BJ (cell line): ENCODE results near the gene TNFRSF21. TPM values are rescaled to one million over a fixed set of nuclear protein-coding genes. Genes with fewer than 3 reads are reported as not detected.

Source experiments
- CTCF ChIA-PET: fragments of 350-600 bp; formaldehyde crosslinking; extraction: SDS; loops from one replicate; lab custom pipeline; 2021; ENCODE audit warnings: antibody characterized with exemption, inconsistent platforms; lab: Yijun Ruan, JAX
- POLR2A ChIA-PET: fragments of 300-600 bp; sonication (Branson Sonifier 250); formaldehyde crosslinking; extraction: SDS; loops from one replicate; lab custom pipeline; 2021; ENCODE audit warnings: antibody characterized with exemption; lab: Charles Lee
- DNase-seq: peaks from one replicate; pipeline ENCODE4 v3.0.0-alpha.2; 2011; ENCODE audit warnings: low read depth
- H3K27me3 ChIP-seq: 2 replicates; pipeline ENCODE4 v1.6.0; 2011; ENCODE audit warnings: low read length; ENCODE audit not compliant: control insufficient read depth, insufficient read depth
- H3K36me3 ChIP-seq: 2 replicates; pipeline ENCODE4 v1.5.1; 2011; ENCODE audit warnings: low read length; ENCODE audit not compliant: control insufficient read depth, insufficient read depth
- H3K4me3 ChIP-seq: 2 replicates; pipeline ENCODE4 v1.5.1; 2011; ENCODE audit warnings: low read depth, mild to moderate bottlenecking, control low read depth, low read length
- CTCF ChIP-seq: IDR thresholded peaks from 2 replicates; pipeline ENCODE4 v1.5.1; 2011; ENCODE audit warnings: low read depth, mild to moderate bottlenecking, control low read depth, inconsistent platforms, low read length, moderate library complexity; ENCODE audit not compliant: insufficient read depth
- polyA plus RNA-seq: library from polyadenylated mRNA; depleted of rRNA; stranded (reverse); fragments of >200 nt; gene quantifications from 2 replicates; pipeline ENCODE4 v1.2.3, GENCODE V29; 2011

Gene TNFRSF21
- polyA plus RNA-seq, 1 experiment = 3.6 TPM

- Histone ChIP-seq H3K4me3 (no peak overlapping the region), H3K27me3 (no peaks in the 10 kb centered on the region), H3K36me3 (no peaks in the 10 kb centered on the region)
- TF ChIP-seq CTCF = no peak
- DNase-seq = no peak
- ChIA-PET CTCF (no interaction called here), POLR2A (no interaction called here)
Observed at GRCh38 chr6:47292944-47293343, 16.8 kb downstream of the TNFRSF21 start.

GRCh38 chr6:47292027-47292426 lies 17.7 kb downstream of the TNFRSF21 start:
- no peak for DNase-seq
- POLR2A ChIA-PET = no interaction called here
- Histone ChIP-seq H3K36me3 (no peaks in the 10 kb centered on the region), H3K4me3 (no peak overlapping the region), H3K27me3 (no peaks in the 10 kb centered on the region)
- TF ChIP-seq CTCF = no peak
- CTCF ChIA-PET = no interaction called here

- ChIA-PET CTCF (no interaction called here), POLR2A (no interaction called here)
- Histone ChIP-seq H3K36me3 (no peaks in the 10 kb centered on the region), H3K27me3 (no peaks in the 10 kb centered on the region), H3K4me3 (no peak overlapping the region)
- DNase-seq = no peak
- TF ChIP-seq CTCF = no peak
Observed at GRCh38 chr6:47290124-47290834, 19.4 kb downstream of the TNFRSF21 start.

- no peaks in the 10 kb centered on the region for H3K36me3 ChIP-seq
- TF ChIP-seq CTCF = no peak
- CTCF ChIA-PET = interaction anchor here (1.2 kb wide), 1 partner anchor 30 kb away, joined by 3 read pairs; no protein-coding TSS in a partner anchor
- H3K4me3 ChIP-seq = no peak overlapping the region
- DNase-seq = no peak
- no peaks in the 10 kb centered on the region for H3K27me3 ChIP-seq
- POLR2A ChIA-PET = interaction anchor here (0.6 kb wide), 1 partner anchor 161 kb away, joined by 3 read pairs; no protein-coding TSS in a partner anchor
Observed at GRCh38 chr6:47288267-47289090, 21.2 kb downstream of the TNFRSF21 start.

GRCh38 chr6:47286301-47286700 lies 23.4 kb downstream of the TNFRSF21 start:
- no peak for TF ChIP-seq CTCF
- no peak for DNase-seq
- ChIA-PET POLR2A (no interaction called here), CTCF (no interaction called here)
- no peak overlapping the region for H3K4me3 ChIP-seq
- no peaks in the 10 kb centered on the region for H3K27me3 ChIP-seq
- no peaks in the 10 kb centered on the region for H3K36me3 ChIP-seq
